Activated gamma-delta T cell treated with Interleukin-2 at 50 U/mL for 16 hours (primary cell): Measurements from ENCODE around the gene CCDC28B.

ENCODE experiments used
- DNase-seq: peaks from one replicate; pipeline ENCODE4 v3.0.0-alpha.2; 2020

The CCDC28B gene

DNA sequence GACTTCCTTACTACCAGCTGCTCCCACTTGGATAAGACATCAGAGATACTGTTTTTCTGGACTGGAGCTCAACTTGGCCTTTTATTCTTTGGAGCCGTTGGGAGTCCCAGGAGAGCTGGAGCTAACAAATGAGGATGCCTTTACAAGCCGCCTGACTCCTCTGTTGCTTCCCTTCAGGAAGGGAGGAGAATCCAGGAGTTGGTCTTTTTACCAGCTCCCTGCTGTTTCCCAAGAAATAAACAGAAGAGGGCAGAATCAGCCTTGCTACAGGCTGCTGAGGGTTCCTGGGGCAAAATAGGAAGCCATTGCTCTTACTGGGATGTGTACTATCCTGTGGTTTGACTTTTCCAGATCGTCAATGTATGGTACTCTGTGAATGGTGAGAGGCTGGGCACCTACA, 23.3 kb downstream of the CCDC28B start:
- DNase-seq, result no peak

DNA sequence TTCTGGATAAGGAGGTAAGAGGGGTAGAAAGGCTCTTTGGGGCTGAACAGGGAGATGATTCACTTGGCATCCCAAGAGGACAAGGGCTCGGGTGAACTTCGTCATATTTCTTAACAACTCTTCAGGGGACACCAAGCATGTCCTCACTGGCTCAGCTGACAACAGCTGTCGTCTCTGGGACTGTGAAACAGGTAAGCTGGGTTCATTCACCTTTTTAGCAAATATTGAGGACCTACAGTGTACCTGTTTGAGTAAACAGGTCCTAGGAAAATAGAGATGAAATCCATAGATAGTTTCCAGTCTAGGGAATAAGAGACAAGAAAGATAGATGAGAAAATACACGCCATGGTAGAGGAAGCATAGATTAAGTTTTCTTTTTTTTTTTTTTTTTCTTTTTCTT, 23.9 kb downstream of the CCDC28B start:
- DNase-seq, result no peak

DNA sequence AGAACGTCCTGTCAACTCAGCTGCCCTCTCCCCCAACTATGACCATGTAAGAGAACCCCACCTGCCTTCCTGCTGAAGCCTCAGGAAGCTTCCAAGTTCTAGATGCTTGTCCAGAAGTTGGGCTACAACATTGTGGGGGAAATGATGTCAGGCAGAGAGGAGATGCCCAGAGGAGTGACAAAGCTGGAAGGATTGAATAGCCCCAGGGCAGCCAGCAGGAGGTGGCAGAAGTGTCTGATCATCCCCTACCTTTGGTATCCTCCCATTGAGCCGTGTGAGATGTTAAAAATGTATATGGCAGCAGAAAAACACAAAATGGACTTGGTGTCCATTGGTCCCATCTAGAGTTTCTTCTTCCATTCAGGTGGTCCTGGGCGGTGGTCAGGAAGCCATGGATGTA, 28.4 kb downstream of the CCDC28B start:
- no peak for DNase-seq

GRCh38 chr1:32231843-32232432, 31.5 kb downstream of the CCDC28B start:
- DNase-seq, result no peak

GRCh38 chr1:32232558-32233304, 32.3 kb downstream of the CCDC28B start:
- DNase-seq, result no peak

DNA sequence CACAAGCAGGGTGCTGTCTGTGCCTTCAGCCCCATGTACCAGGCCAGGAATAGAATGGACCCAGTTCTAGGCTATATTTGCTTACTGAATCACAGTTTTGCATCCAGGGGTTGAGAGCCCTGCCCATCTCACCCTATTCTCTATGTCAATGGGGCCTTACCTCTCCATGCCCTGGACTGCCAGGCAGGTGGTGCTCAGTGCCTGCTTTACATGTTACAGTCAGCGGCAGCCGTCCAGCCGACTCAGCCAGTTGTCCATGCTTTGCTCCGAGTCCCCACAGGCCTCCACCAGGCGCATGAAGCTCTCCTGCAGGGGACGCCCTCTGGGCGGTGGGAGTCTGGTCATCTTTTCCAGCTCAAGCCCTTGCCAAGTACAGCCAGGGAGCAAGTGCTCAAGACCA, 34.4 kb downstream of the CCDC28B start:
- DNase-seq, result no peak

GRCh38 chr1:32239337-32239736, 38.9 kb downstream of the CCDC28B start:
- DNase-seq, result no peak

- no peak for DNase-seq
These were observed 39.4 kb downstream of the CCDC28B start for GRCh38 chr1:32239790-32240139.

- peak; percentile 63 for DNase-seq
These were observed 40.0 kb downstream of the CCDC28B start for GRCh38 chr1:32240140-32240951.

GRCh38 chr1:32241001-32241763, 40.8 kb downstream of the CCDC28B start:
- DNase-seq, result peak; percentile 35

- DNase-seq, result no peak
These were observed 42.0 kb downstream of the CCDC28B start for GRCh38 chr1:32242341-32242851.

DNA sequence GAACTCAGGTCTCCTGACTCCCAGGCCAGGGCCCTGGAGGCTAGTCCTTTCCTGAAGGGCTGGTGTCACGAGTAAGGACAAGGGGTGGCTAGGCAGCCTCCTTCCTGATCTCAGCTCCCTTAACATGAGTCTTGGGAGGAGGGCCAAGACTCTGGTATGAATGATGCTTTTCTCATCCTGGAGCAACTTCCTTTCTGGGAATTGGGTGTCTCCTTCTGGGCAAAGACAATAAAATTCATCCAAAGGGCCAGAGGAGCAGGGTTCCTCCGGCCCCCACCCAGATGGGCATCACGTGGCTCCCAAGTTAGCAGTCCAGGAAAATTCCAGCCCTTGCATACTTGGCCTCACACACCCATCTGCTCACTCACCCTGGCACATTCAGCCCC, 46.5 kb downstream of the CCDC28B start, which contains the start of gene FAM167B:
Gene FAM167B (plus strand): TSS at position 335 of the 386 bp plus-strand sequence. CDS start 200 bp downstream, outside the sequence.
- DNase-seq, result no peak

DNA sequence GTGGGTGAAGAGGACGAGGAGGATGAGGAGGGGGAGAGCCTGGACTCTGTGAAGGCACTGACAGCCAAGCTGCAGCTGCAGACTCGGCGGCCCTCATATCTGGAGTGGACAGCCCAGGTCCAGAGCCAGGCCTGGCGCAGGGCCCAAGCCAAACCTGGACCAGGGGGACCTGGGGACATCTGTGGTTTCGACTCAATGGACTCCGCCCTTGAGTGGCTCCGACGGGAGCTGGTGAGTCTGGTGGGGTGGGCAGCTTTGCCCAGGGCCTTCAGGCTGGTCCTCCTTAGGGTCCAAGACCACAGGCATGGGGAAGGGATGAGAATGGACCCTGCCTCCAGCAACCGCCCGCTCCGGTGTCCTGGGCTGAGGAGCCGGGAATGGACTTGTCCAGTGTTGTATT, 47.1 kb downstream of the CCDC28B start:
- no peak for DNase-seq

GRCh38 chr1:32247983-32248889, 47.8 kb downstream of the CCDC28B start:
- peak; percentile 73 for DNase-seq

DNA sequence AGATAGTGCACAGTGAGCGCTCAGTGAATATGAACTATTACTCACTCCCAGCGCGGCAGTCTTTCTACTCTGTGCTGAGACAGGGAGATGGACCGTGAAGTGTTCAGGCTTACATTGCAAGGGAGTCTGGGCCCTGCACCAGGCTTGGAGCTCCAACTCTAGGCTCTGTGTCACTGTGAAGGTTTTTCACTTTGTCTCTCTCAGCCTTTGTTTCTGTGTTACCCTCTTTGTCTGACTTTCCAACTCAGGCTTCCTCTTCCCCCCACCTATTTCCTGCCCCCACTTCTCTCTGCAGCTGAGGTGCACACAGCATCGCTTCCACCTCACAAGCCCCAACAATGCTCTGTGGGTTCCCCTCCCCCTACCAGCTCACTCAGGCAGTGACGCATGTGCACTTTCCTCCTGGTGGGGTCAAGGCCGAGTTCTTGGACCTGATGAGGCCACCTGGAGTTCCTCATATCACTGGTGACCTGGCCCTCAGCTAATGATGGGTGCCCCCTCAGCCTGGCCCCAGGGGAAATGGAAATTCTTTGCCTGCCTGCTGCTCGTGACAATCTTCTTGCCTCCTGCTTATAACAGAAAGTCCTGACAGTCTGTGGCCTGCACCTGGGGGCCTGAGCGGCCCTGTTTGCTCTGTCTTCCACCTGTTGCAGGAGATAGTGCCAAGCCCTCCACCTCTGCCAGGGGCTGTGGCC, 49.6 kb downstream of the CCDC28B start:
- peak; percentile 87 for DNase-seq

DNA sequence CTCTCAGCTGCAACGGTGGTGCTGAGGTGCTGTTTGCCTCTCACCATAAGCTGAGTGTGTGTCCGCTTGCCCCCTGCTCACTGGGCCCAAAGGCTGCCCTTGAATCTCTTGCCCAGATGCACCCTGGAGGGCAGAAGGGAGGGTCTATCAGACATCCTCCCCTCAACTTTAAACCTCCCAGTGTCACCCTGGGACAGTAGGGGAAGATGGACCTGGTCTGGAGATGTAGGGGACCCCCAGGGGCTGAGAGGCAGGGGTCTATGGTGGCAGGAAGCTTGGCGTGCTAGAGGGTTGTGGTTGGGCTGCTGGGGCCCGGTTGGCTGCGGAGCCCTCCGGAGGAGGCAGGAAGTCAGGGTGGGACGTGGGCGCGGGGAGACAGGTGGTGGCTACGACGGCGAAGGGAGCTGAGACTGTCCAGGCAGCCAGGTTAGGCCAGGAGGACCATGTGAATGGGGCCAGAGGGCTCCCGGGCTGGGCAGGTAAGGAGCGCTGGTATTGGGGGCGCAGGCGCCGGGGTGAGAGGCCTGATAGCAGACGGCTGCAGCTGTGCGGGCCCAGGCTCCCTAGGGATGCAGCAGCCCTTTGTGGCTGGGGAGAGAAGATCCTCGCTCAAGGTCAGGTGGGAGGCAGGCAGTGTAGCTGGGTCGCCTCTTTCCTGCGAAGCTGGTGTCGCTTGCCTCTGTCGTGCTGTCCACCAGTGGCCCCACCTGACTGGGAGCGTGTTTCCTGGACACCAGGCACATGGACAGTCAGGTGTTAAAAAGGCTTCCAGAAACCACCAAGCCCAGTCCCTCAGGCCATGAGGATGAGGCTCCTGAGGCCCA, 50.7 kb downstream of the CCDC28B start, which contains the start of gene LCK:
Gene LCK (plus strand): TSS at position 373 of the 824 bp plus-strand sequence. CDS start 23,065 bp downstream, outside the sequence.
- DNase-seq, result peak; percentile 69
